Activated CD8-positive, alpha-beta memory T cell treated with anti-CD3 and anti-CD28 coated beads, Interleukin-2, amount 50 U/mL, for 1 hour (primary cell): ENCODE results near the gene PDXK.
"Not testable (repeated sequence)": the region's sequence is repeated elsewhere in the genome, so short reads cannot be mapped to it uniquely, and the experiment has no call there.

Experiments
- DNase-seq: peaks from one replicate; pipeline ENCODE4 v3.0.0-alpha.2; 2020; ENCODE audit errors: extremely low read depth

The PDXK gene

DNA sequence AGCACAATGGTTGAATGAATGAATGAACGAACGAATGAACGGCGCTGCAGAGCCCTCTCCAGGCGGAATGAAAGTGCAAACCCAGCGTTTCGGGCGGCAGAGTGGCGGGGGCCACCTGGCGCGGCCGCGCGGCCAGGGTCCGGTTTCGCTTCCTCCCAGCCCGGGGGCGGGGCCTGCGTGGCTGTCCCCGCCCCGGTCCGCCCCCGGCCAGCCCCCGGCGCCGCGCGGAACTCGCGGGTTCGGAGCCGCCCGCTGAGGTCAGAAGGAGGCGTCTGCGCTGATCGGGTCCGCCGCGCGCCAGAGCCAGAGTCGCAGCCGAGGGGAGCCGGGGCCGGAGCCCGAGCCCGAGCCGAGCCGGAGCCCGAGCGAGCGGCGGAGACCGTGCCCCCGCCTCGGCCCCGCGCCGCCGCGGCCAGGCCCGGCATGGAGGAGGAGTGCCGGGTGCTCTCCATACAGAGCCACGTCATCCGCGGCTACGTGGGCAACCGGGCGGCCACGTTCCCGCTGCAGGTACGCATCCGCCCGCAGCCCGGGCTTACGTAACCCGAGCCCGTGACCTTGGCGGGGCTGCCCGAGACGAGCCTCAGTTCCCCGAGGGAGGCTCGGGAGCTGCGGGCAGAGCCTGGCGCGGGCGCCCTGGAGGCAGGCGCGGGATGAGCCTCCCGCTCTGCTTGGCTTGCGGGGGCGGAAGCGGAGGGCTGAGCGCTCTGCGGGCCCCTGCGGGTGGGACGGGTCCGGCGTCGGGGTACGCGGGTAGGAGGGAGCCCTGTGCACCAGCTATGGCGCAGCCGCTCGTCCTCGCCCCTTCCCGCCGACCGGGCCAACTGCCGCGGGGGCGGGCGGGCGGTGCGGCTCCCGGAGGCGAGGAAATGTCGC, at the start of gene PDXK:
TSS of gene PDXK (plus strand) at position 258 of the 876 bp plus-strand sequence. CDS start at position 424, 166 bp downstream.
- DNase-seq = no peak

DNA sequence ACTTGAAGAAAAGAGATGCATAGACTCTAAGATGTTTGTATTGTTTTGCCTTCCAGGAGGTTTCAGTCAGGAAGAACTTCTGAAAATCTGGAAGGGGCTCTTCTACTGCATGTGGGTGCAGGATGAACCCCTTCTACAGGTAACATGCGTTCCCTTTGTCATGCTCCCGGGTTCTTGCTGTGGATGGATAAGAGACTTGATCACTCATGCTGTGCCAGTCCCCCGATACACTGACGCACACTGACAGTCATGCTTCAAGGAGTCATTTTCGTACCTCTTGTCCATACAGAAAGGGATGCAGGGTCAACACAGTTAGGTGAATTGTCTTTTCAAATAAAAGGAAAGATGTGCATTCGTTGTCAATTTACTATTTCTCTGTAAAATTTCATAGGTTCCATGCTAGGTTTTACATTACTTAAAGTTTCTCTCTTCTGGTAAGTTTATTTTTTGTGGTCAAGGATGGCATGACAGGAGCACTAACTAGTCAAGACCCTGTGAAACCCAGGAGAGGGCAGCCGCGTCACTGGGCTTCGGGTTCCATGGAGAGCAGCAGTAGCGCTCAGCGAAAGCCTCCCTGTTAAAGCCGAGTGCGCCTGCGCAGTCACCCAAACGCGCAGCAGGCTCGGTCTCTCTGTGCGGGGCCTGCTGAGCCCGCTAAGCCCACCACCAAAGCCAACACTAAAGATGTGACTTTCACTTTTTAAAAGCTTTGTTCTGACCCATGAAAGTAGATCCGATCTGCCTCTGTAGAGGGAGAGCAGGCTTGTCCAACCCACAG, 48.9 kb upstream of the PDXK start:
- no peak for DNase-seq

DNA sequence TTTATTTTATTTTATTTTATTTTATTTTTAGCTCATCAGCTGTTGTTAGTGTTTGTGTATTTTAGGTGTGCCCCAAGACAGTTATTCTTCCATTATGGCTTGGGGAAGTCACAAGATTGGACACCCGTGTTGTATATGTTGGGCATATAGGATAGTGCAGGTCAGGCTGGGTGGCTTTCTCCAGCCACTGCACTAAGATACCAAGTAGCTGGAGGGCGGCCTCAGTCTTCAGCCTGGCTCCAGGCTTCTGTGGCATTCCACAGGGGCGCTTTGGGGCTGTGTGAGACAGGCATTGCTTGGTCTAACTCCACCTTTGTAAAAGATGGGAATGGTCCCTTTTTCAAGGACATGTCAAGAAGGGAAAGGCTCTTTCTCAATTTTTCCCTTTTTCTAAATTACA, 43.1 kb upstream of the PDXK start:
- DNase-seq = no peak

DNA sequence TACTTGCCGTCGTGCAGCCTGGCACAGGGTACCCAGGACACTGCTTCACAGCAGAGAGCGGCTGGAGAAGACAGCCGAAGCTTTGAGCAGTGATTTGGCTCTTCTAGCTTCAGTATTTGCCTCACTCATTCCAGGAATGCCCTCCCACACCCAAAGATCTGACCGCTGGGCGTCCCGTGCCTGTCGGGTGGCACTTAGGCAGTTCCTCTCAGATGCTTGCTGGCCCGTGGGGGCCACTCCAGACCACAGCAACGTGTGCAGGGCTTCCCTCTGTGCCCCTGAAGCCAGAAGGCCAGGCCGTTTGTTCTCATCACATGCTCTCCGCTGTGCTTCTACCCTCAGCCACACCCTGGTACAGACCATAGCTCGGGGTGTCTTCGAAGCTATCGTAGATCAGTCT, 42.5 kb upstream of the PDXK start:
- DNase-seq = no peak

DNA sequence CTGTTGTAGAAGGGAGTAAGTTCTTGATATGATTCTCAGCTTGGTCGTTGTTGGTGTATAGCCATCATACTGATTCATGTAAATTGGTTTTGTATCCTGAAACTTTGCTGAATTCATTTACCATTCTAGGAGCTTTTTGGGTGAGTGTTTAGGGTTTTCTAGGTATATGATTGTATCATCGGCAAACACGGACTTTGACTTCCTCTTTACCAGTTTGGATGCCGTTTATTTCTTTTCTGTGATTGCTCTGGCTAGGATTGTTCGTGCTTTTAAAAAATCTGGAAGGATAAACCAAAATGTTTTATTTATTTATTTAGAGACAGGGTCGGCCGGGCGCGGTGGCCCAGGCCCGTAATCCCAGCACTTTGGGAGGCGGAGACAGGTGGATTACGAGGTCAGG, 39.0 kb upstream of the PDXK start:
- no peak for DNase-seq

DNA sequence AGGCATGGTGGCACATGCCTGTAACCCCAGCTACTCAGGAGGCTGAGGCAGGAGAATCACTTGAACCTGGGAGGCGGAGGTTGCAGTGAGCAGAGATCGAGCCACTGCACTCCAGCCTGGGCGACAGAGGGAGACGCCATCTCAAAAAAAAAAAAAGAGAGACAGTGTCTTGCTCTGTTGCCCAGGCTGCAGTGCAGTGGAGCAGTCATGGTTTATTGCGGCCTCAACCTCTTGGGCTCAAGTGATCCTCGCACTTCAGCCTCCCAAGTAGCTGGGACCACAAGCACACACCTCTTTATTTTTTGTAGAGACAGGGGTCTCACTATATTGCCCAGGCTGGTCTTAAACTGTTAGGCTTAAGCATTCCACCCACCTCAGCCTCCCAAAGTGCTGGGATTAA, 38.5 kb upstream of the PDXK start:
- DNase-seq = not testable (repeated sequence)

DNA sequence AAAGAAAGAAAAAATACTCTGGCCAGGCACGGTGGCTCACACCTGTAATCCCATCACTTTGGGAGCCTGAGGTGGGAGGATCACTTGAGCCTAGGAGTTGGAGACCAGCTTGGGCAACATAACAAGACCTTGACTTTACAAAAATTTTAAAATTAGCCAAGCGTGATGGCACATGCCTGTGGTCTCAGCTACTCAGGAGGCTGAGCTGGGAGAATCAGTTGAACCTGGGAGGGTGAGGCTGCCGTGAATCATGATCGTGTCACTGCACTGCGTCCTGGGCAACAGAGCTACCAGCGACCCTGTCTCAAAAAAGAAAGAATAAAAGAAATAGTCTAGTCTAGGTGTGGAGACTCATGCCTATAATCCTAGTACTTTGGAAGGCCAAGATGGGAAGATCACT, 37.3 kb upstream of the PDXK start:
- no peak for DNase-seq

DNA sequence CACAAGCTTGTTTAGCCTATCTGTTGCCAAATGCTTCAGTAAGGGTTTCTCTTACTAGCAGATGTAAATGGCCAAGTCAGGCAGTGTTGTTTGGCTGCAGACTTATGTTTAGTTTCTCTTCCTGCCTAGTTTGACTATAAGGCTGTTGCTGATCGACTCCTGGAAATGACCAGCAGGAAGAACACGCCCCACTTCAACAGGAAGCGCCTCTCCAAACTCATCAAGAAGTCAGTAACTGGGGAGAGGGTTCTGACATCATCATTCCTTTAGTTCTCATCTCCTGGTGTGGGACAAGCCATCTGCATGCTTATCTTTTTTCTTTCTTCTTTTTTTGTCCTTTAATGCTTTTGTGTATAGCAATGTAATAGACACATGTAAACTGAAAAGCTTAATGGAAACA, 34.5 kb upstream of the PDXK start:
- DNase-seq = no peak

DNA sequence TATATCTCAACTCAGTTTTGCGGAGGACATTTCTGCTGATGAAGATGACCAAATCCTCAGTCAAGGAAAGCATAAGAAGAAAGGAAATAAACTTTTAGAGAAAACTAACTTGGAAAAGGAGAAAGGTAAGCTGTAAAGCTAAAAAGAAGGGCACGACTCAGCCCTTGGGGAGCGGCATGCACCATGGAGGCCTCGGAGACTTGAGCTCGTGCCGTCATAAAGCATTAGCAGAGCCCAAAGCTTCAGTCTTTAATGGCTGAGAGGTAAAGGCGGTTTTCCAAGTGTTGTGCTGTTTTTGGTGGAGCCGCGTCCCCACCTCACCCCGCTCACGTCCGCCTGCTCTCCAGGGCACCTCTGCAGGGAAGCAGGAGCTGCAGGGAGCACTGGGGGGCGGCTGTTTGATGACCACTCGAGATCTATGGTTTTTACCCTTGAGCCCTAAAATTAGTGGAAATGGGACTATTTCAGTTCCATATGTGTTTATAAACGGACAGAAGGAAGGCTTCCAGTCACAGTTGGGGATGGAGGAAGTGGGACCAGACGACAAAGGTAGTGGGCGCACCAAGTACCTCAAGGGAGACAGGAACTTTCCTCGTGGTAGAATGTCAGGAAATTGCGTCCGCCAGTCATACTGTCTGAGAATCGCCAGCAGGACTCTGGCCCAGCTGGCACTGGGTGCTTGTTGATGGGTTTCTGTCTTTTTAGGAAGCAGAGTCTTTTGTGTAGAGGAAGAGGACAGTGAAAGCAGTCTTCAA, 31.9 kb upstream of the PDXK start:
- DNase-seq = no peak

DNA sequence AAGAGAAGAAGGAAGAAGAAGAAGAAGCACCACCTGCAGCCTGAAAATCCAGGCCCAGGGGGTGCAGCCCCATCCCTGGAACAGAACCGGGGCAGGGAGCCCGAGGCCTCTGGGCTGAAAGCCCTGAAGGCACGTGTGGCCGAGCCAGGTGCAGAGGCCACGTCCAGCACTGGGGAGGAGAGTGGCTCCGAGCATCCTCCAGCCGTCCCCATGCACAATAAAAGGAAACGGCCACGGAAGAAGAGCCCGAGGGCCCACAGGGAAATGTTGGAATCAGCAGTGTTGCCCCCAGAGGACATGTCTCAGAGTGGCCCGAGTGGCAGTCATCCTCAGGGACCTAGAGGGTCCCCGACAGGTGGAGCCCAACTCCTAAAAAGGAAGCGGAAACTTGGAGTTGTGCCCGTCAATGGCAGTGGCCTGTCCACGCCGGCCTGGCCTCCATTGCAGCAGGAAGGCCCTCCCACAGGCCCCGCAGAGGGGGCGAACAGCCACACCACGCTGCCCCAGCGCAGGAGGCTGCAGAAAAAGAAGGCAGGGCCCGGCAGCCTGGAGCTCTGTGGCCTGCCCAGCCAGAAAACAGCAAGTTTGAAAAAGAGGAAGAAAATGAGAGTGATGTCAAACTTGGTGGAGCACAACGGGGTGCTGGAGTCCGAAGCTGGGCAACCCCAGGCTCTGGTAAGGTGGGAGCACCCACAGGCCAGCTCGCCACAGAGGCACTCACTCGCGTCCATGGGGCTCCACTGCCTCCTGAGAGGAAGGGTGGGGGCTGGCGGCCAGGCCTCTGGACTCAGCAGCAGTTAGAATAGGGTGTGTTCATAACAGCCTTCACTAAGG, 31.1 kb upstream of the PDXK start:
- no peak for DNase-seq

DNA sequence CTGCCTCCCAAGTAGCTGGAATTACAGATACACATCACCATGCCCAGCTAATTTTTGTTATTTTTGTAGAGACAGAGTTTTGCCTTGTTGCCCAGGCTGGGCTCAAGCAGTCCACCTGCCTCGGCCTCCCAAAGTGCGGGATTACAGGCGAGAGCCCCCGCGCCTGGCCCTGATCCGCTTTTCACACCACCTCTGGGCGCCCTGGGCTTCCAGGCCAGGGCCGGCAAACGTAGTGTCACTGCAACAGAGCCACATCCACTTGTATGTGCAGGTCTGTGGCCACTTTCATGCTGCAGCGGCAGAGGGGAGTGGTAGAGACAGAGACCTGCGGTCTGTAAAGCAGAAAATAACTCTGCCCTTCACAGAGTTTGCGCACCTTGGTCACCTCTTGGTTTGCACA, 30.0 kb upstream of the PDXK start:
- DNase-seq = no peak

DNA sequence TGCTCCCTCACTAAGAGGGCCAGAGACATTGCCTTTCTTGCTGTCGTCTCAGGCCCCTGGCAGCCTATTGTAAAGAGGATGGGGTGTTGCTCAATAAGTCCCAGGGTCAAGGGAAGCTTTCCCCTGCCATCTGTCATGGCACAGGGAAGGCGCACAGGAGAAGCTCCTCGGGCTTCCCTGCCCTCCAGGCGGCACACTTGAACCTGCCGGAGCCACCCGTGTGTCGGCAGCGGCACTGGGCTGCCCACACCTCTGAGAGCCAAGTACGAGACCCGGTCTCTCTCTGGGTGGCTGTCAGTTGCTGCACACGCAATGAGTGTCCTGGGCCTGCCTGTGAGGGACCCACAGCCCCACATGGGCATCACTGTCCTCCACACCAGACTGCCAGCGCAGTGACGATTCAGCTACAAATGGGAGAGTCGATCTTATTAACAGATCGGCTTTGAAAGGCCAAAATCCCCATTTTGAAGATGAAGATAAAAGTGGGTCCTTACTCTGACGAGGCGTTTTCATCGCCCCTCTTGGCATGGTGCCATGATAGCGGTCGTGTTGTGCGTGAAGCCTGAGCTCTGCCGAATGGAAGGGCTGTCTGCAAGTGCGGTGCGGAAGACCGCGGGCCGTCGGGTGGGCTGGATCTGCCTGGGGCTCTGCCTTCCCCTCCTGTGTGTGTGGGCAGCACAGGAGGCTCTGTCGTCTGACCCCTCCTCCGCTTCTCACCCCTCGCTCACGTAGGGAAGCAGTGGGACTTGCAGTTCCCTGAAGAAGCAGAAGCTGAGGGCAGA, 29.2 kb upstream of the PDXK start:
- DNase-seq = no peak

DNA sequence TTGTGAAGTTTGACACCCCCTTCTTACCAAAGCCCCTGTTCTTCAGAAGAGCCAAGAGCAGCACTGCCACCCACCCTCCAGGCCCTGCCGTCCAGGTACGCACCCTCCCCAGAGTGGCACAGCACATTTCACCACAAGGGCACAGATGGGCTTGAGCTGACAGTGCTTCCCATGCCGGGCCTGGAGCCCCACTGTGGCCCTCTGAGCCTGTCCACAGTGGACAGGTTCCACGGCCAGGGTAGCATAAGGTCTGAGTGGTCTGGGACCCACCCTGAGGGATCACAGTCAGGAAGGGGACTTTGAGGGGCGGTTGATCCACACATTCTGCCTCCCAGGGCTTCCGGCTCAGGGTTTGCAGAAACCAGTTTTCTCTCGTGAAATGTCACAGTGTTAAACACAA, 28.6 kb upstream of the PDXK start:
- DNase-seq = no peak

DNA sequence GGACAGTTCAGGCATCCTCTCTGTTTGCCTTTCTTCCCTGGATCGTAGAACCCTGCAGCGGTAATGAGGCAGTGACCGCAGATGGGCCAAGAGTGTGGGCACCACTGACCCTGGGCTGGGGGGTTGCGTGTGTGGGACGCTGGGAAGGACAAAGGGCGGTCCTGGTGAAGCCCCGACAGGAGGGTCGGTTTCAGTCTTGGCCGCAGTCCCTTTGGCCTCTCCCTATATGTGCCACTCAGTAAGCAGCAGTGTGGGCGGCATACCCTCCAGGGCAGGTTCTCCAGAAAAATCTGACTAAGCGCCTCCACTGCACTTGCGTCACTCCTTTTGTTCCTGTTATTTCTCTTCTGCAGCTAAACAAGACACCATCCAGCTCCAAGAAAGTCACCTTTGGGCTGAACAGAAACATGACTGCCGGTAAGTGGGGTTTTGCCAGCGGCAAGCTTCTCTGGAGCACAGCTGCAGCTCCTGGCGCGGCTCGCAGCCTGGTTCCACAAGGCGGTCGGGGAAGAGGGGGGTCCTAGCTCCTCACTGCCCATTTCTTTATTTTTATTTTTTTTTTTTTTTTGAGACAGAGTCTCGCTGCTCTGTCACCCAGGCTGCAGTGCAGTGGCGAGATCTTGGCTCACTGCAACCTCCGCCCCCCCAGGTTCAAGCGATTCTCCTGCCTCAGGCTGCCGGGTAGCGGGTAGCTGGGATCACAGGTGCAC, 27.7 kb upstream of the PDXK start:
- no peak for DNase-seq

DNA sequence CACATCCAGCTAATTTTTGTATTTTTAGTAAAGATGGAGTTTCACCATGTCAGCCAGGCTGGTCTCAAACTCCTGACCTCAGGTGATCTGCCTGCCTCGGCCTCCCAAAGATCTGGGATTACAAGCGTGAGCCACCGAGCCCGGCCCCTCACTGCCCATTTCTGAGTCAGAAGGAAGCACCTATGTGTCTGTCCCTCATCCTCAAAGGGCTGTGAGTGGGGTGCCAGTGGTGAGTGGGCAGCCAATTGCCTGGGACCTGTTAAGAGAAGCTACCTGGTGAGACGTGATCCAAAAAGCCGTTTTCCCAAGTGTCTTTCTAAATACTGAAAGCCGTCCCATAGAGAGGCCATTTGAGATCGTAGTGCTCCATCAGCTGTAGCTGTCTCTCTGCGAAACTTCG, 27.1 kb upstream of the PDXK start:
- no peak for DNase-seq

DNA sequence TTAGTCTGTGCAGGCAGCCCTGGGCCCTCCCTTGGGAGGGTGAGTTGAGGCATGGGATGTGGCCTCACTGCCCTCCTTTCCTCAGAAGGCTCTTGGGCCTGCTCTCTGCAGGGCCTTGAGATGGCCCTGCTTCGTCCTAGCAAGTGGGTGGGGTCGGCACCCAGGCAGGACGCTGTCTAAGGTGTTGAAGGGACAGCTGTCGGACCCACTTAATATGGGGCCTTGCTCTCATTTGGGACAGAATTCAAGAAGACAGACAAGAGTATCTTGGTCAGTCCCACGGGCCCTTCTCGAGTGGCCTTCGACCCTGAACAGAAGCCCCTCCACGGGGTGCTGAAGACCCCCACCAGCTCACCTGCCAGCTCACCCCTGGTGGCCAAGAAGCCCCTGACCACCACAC, 26.0 kb upstream of the PDXK start:
- DNase-seq = no peak

DNA sequence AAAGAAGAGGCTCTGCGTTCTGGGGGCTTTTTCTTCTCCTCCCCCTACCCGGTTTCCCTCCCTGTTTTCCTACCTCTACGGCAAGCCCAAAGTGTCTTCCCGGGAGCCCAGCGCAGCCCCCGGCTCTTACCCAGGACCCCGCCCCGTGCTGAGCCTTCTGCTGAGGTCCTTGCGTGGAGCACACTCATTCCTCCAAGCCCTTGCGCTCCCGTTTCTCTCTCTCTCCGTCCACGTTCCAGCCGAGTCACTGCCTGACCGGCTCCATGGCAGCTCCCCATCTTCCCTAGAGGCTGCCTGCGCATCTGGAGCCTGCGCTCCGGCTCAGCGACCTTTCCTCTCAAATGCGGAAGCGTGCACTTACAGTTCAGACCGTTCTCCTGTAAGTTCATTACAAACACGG, 24.9 kb upstream of the PDXK start:
- no peak for DNase-seq

DNA sequence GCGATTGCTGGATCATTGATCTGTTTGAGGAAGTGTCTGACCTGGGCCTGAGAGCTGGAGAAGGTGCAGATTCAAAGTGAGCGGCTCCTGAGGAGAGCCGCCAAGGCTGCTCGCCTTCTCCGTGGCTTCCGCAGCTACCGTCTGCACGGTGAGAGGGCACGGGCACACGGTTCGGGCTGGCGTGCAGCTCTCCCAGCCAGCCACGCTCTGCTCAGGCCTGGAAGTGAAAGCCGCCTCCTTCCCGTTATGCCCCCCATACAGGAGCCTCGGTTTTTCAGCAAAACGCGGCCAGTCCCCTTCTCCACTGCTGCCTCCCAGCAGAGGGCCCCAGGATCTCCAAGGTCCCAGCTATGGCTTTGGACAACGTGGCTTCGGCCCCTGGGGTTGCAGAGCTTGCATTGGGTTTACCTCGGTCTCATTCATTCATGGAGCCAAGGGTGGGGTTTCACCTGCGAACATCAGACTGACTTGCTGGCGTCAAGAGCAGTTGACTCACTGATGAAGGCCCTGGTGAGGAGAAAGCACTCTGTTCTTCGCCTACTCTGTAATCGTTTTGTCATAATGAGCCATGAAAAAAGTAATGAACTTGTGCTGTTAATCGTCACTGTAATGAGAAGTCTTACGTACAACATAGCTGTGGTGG, 24.4 kb upstream of the PDXK start:
- DNase-seq = no peak

DNA sequence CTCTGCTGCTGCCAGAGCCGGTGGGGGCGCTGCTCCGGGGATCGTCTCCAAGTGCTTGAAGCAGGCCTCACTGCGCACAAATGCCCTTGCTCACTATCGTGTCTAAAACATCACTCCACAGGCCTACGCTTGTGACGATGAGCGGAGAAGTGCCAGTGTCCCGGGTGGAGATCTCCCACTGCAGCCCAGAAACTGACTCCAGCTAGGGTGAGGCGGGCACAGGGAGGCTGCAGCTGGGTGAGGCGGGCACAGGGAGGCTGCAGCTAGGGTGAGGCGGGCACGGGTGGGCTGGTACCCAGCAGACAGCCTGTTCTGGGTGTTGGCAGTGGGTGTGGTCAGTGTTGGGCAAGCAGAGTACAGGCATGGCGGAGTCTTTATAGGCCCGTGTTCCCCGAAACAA, 22.7 kb upstream of the PDXK start:
- DNase-seq = no peak
